Neural cell (in vitro differentiated cells): ENCODE measurements around the gene HSD11B2.

ENCODE experiments used
- EP300 ChIP-seq: fragments of 450-650 bp; conservative IDR thresholded peaks from 2 replicates; pipeline ENCODE4 v1.6.1; 2014; ENCODE audit warnings: antibody characterized with exemption, mild to moderate bottlenecking, moderate library complexity; ENCODE audit not compliant: poor library complexity, severe bottlenecking
- EZH2 ChIP-seq: fragments of 200-600, 300-800 bp; shearing (Covaris generic), sonication (generic); IDR thresholded peaks from 2 replicates; pipeline ENCODE4 v1.6.1; 2014; ENCODE audit warnings: antibody characterized with exemption, low read length, borderline replicate concordance, mild to moderate bottlenecking; ENCODE audit not compliant: insufficient read depth, poor library complexity, severe bottlenecking
- MXI1 ChIP-seq: fragments of 450-650 bp; conservative IDR thresholded peaks from 2 replicates; pipeline ENCODE4 v1.6.1; 2014; ENCODE audit warnings: antibody characterized with exemption, mild to moderate bottlenecking; ENCODE audit not compliant: poor library complexity, severe bottlenecking
- POLR2AphosphoS5 ChIP-seq: IDR thresholded peaks from 2 replicates; pipeline ENCODE4 v1.6.1; 2012
- RAD21 ChIP-seq: fragments of 450-650 bp; conservative IDR thresholded peaks from 2 replicates; pipeline ENCODE4 v1.6.1; 2014; ENCODE audit warnings: antibody characterized with exemption, mild to moderate bottlenecking, moderate library complexity
- TF ChIP-seq, protein P1 (sequence below): fragments of 450-650 bp; IDR thresholded peaks from 2 replicates; pipeline ENCODE4 v1.5.1; 2014; ENCODE audit warnings: antibody characterized with exemption, mild to moderate bottlenecking, moderate library complexity; ENCODE audit not compliant: poor library complexity, severe bottlenecking

DNA sequence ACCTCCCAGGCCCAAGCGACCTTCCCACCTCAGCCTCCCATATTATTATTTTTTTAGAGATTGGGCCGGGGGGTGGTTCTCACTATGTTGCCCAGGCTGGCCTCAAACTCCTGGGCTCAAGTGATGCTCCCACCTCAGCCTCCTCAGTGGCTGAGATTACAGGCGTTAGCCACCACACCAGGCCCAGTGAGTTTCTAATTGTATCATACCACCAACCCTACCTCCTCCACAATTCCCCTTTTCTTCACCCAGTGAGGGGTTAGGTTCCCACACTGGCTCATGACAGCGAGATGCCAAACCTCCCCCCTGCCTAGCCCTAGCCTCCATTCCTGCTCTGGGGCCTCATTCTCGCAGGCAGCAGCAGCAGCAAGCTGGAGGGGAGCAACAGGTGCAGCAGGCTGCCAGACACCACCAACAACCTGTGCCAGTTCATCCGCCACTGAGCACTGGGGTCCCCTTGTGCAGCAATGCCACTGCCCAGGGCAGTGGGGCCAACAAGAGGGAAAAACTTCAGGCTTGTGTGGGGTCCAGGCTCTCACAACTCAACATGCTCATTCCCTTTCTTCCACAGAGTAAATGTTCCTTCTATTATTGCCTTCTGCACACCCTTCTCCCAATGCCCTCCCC lies 41.0 kb downstream of the HSD11B2 start:
- TF ChIP-seq, protein P1, sequence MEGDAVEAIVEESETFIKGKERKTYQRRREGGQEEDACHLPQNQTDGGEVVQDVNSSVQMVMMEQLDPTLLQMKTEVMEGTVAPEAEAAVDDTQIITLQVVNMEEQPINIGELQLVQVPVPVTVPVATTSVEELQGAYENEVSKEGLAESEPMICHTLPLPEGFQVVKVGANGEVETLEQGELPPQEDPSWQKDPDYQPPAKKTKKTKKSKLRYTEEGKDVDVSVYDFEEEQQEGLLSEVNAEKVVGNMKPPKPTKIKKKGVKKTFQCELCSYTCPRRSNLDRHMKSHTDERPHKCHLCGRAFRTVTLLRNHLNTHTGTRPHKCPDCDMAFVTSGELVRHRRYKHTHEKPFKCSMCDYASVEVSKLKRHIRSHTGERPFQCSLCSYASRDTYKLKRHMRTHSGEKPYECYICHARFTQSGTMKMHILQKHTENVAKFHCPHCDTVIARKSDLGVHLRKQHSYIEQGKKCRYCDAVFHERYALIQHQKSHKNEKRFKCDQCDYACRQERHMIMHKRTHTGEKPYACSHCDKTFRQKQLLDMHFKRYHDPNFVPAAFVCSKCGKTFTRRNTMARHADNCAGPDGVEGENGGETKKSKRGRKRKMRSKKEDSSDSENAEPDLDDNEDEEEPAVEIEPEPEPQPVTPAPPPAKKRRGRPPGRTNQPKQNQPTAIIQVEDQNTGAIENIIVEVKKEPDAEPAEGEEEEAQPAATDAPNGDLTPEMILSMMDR, result no peak
- TF ChIP-seq POLR2AphosphoS5, result no peak
- TF ChIP-seq EP300, result no peak
- no peak for TF ChIP-seq RAD21
- TF ChIP-seq EZH2, result no peak
- no peak for TF ChIP-seq MXI1
